ENCODE data around the gene JADE1. TPM values are rescaled to one million over a fixed set of nuclear protein-coding genes. Genes with fewer than 3 reads are reported as not detected.
A peak's percentile ranks its signal among the peaks of the same experiment; 100 is the strongest.

Gene JADE1
- total and polyA plus RNA-seq, 2 experiments from 2014 or later: 84.2 to 158 TPM

DNA sequence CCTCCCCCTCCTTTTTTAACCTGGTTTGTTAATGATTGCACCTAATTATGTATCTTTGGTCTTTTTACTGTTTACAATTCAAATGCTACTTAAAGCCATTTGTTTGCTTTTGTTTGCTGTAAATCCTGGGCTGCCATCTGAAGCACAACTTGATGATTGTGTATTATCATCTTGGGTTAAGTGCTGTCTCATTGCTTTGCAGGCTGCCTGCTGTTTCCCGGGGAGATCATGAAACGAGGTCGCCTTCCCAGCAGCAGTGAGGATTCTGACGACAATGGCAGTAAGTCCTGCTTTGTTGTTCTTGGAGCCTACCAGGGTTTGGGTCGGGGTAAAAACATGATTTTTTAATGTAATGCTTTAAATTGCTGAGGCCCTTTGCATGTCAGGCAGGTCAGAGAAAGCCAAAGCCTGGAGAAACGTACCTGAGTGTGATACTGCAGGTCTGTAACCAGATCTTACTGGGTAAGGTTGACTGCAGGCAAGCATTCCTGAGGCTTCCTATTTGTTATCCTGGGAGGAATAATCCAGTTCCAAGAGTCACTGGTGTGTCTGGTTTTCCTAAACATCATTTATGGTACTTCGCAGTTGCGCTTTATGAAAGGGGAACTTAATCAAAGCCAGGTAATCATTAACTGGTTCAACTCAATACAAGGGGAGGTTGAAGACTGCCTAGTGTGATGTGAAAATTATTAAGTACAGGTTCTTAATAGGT, 22.2 kb downstream of the JADE1 start:
- TF ChIP-seq CREB1 (CRISPR knock-in tag; IDR thresholded peaks at IDR 0.05; ENCODE audit: low read depth): 0 out of 2 replicates have a peak, but pooled peaks have one; percentile 19
- peak; percentile 54; the same call in 1 of the 2 replicates for TF ChIP-seq NANOG (IDR thresholded peaks at IDR 0.05; ENCODE audit: borderline replicate concordance)
- peak; percentile 24; the same call in 1 of the 2 replicates for TF ChIP-seq POLR2AphosphoS5 (IDR thresholded peaks at IDR 0.05; ENCODE audit: low read depth)
- no peak for TF ChIP-seq STAT1 (IDR thresholded peaks at IDR 0.05; ENCODE audit: unreplicated experiment)
- TF ChIP-seq, protein P1, sequence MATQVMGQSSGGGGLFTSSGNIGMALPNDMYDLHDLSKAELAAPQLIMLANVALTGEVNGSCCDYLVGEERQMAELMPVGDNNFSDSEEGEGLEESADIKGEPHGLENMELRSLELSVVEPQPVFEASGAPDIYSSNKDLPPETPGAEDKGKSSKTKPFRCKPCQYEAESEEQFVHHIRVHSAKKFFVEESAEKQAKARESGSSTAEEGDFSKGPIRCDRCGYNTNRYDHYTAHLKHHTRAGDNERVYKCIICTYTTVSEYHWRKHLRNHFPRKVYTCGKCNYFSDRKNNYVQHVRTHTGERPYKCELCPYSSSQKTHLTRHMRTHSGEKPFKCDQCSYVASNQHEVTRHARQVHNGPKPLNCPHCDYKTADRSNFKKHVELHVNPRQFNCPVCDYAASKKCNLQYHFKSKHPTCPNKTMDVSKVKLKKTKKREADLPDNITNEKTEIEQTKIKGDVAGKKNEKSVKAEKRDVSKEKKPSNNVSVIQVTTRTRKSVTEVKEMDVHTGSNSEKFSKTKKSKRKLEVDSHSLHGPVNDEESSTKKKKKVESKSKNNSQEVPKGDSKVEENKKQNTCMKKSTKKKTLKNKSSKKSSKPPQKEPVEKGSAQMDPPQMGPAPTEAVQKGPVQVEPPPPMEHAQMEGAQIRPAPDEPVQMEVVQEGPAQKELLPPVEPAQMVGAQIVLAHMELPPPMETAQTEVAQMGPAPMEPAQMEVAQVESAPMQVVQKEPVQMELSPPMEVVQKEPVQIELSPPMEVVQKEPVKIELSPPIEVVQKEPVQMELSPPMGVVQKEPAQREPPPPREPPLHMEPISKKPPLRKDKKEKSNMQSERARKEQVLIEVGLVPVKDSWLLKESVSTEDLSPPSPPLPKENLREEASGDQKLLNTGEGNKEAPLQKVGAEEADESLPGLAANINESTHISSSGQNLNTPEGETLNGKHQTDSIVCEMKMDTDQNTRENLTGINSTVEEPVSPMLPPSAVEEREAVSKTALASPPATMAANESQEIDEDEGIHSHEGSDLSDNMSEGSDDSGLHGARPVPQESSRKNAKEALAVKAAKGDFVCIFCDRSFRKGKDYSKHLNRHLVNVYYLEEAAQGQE (IDR thresholded peaks at IDR 0.05; ENCODE audit: unreplicated experiment): no peak
- Histone ChIP-seq H3F3A (replicated peaks; ENCODE audit: low read depth) (peaks cover 23% of the 10 kb centered on the region), H3K79me2 (replicated peaks; ENCODE audit: insufficient read depth) (peaks cover 100% of the 10 kb centered on the region), H3K27ac (ENCODE audit: low read depth) (peak overlapping the region; percentile 82), H2AFZ (no peak overlapping the region), H3K4me1 (ENCODE audit: insufficient read depth) (peaks cover 93% of the 10 kb centered on the region), H3K4me3 (peak overlapping the region; percentile 39), H4K20me1 (replicated peaks; ENCODE audit: insufficient read depth) (peaks cover 98% of the 10 kb centered on the region), H3K36me3 (ENCODE audit: insufficient read depth) (peaks cover 45% of the 10 kb centered on the region), H3K27me3 (ENCODE audit: insufficient read depth) (no peaks in the 10 kb centered on the region), H3K4me2 (peak overlapping the region; percentile 72), H3K9me2 (ENCODE audit: insufficient read depth) (no peaks in the 10 kb centered on the region)
- peaks cover 82% of the 10 kb centered on the region for H3K36me3 Mint-ChIP-seq (ENCODE audit: low read depth)
- peak overlapping the region; percentile 54 for H3K4me3 Mint-ChIP-seq
- H3K27ac Mint-ChIP-seq: peak overlapping the region; percentile 95
- H3K9me3 Mint-ChIP-seq: no peaks in the 10 kb centered on the region
- peak; percentile 51 for ATAC-seq
- DNase-seq (ENCODE audit: low spot score): peak; percentile 58
- H3K27me3 Mint-ChIP-seq (ENCODE audit: insufficient read depth, low read depth, poor library complexity): peaks cover 16% of the 10 kb centered on the region
- H3K4me1 Mint-ChIP-seq: peaks cover 85% of the 10 kb centered on the region

DNA sequence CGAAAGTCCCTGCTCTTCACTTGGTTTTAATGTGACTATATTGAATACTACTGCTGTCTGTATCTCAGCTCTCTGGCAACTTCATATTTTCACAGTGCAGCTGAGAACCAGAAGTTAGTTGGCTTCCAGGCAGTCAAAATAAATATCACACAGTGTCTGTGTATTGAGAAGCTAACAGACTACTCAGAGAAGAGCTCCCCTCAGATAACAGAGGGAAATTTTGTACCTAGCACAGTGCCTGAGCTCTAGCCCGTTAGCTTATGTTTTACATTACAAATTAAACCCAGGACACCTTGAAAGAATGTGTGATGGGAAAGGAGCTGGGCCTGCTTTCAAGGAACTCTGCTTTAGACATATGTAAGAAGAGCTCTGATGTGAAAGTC, 22.7 kb downstream of the JADE1 start:
- no peak overlapping the region; the same call in 2 of the 3 replicates for H3K4me3 Mint-ChIP-seq
- Histone ChIP-seq H3K36me3 (ENCODE audit: insufficient read depth) (peaks cover 50% of the 10 kb centered on the region), H3K4me3 (no peak overlapping the region), H3F3A (replicated peaks; ENCODE audit: low read depth) (peaks cover 27% of the 10 kb centered on the region), H3K27ac (ENCODE audit: low read depth) (peak overlapping the region; percentile 82), H3K9me2 (ENCODE audit: insufficient read depth) (no peaks in the 10 kb centered on the region), H3K4me2 (peak overlapping the region; percentile 19; the same call in 1 of the 2 replicates), H3K79me2 (replicated peaks; ENCODE audit: insufficient read depth) (peaks cover 100% of the 10 kb centered on the region), H3K4me1 (ENCODE audit: insufficient read depth) (peaks cover 93% of the 10 kb centered on the region), H2AFZ (no peak overlapping the region), H3K27me3 (ENCODE audit: insufficient read depth) (no peaks in the 10 kb centered on the region), H4K20me1 (replicated peaks; ENCODE audit: insufficient read depth) (peaks cover 98% of the 10 kb centered on the region)
- H3K27ac Mint-ChIP-seq: peak overlapping the region; percentile 95
- peaks cover 82% of the 10 kb centered on the region for H3K36me3 Mint-ChIP-seq (ENCODE audit: low read depth)
- ATAC-seq (no peak), DNase-seq (ENCODE audit: low spot score) (no peak)
- H3K9me3 Mint-ChIP-seq: no peaks in the 10 kb centered on the region
- peaks cover 85% of the 10 kb centered on the region for H3K4me1 Mint-ChIP-seq
- H3K27me3 Mint-ChIP-seq (ENCODE audit: insufficient read depth, low read depth, poor library complexity): peaks cover 15% of the 10 kb centered on the region
- TF ChIP-seq, protein P1 (IDR thresholded peaks at IDR 0.05; ENCODE audit: unreplicated experiment): no peak
- TF ChIP-seq EZH2 (IDR thresholded peaks at IDR 0.05; ENCODE audit: low read depth, unreplicated experiment) (no peak), CREB1 (CRISPR knock-in tag; IDR thresholded peaks at IDR 0.05; ENCODE audit: low read depth) (no peak), STAT1 (IDR thresholded peaks at IDR 0.05; ENCODE audit: unreplicated experiment) (no peak), NANOG (IDR thresholded peaks at IDR 0.05; ENCODE audit: borderline replicate concordance) (no peak)
- TF ChIP-seq, protein P2, sequence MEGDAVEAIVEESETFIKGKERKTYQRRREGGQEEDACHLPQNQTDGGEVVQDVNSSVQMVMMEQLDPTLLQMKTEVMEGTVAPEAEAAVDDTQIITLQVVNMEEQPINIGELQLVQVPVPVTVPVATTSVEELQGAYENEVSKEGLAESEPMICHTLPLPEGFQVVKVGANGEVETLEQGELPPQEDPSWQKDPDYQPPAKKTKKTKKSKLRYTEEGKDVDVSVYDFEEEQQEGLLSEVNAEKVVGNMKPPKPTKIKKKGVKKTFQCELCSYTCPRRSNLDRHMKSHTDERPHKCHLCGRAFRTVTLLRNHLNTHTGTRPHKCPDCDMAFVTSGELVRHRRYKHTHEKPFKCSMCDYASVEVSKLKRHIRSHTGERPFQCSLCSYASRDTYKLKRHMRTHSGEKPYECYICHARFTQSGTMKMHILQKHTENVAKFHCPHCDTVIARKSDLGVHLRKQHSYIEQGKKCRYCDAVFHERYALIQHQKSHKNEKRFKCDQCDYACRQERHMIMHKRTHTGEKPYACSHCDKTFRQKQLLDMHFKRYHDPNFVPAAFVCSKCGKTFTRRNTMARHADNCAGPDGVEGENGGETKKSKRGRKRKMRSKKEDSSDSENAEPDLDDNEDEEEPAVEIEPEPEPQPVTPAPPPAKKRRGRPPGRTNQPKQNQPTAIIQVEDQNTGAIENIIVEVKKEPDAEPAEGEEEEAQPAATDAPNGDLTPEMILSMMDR (conservative IDR thresholded peaks at IDR 0.05; ENCODE audit: low read depth in 2 of 2): no peak

Measured in GM23338 (cell line).